HepG2 (cell line): ENCODE results near the gene ZNF653. TPM values are rescaled to one million over a fixed set of nuclear protein-coding genes. Genes with fewer than 3 reads are reported as not detected.

Experiments
- GATAD2A ChIP-seq: IDR thresholded peaks from 2 replicates; pipeline ENCODE4 v1.6.1; 2016
- HMG20B ChIP-seq: conservative IDR thresholded peaks from 2 replicates; pipeline ENCODE4 v1.6.1; 2016; ENCODE audit warnings: missing genetic modification reagents, missing compliant biosample characterization
- MLLT10 ChIP-seq: sonication (generic); formaldehyde crosslinking; IDR thresholded peaks from 2 replicates; pipeline ENCODE4 v1.4.0; 2020; ENCODE audit warnings: missing genetic modification reagents
- RBM39 ChIP-seq: fragments of 200-400 bp; formaldehyde crosslinking; IDR thresholded peaks from one replicate; pipeline ENCODE4 v1.6.1; 2018; ENCODE audit warnings: antibody characterized with exemption, mild to moderate bottlenecking, low read depth, low read length; ENCODE audit not compliant: poor library complexity, severe bottlenecking
- SALL2 ChIP-seq: sonication (generic); formaldehyde crosslinking; IDR thresholded peaks from 2 replicates; pipeline ENCODE4 v1.8.1; 2023; ENCODE audit warnings: mild to moderate bottlenecking, missing genetic modification reagents, inconsistent platforms
- SMARCC2 ChIP-seq: fragments of 450-650 bp; IDR thresholded peaks from 2 replicates; pipeline ENCODE4 v1.6.1; 2017; ENCODE audit warnings: antibody characterized with exemption, mild to moderate bottlenecking
- SOX5 ChIP-seq: IDR thresholded peaks from 2 replicates; pipeline ENCODE4 v1.6.1; 2016; ENCODE audit warnings: borderline replicate concordance
- SOX6 ChIP-seq, 2 experiments: fragments of 450-650 bp in 1 of 2; sonication (generic) in 1 of 2; formaldehyde crosslinking in 1 of 2; IDR thresholded peaks; 2 replicates each; pipeline versions ENCODE4 v1.4.0 to v1.6.1; 2017 to 2020; ENCODE audit warnings: antibody characterized with exemption in 1 of 2, mild to moderate bottlenecking in 1 of 2, missing genetic modification reagents in 1 of 2
- STAT6 ChIP-seq: sonication (generic); formaldehyde crosslinking; IDR thresholded peaks from 2 replicates; pipeline ENCODE4 v1.4.0; 2020; ENCODE audit warnings: missing genetic modification reagents, mild to moderate bottlenecking, borderline replicate concordance
- U2AF1 ChIP-seq: fragments of 200-400 bp; formaldehyde crosslinking; optimal IDR thresholded peaks from 2 replicates; pipeline ENCODE3; 2017; ENCODE audit warnings: mild to moderate bottlenecking, low read depth, low read length
- ZBTB38 ChIP-seq: sonication (generic); formaldehyde crosslinking; IDR thresholded peaks from 2 replicates; pipeline ENCODE4 v1.5.1; 2020; ENCODE audit warnings: mild to moderate bottlenecking, missing genetic modification reagents
- ZHX1 ChIP-seq: sonication (generic); formaldehyde crosslinking; IDR thresholded peaks from 2 replicates; pipeline ENCODE4 v1.8.1; 2022; ENCODE audit warnings: low read depth, mild to moderate bottlenecking, missing genetic modification reagents
- ZMAT3 ChIP-seq: sonication (generic); formaldehyde crosslinking; conservative IDR thresholded peaks from 2 replicates; pipeline ENCODE4 v1.7.0; 2021; ENCODE audit warnings: missing genetic modification reagents
- ZNF225 ChIP-seq: sonication (generic); formaldehyde crosslinking; IDR thresholded peaks from 2 replicates; pipeline ENCODE4 v1.4.0; 2020; ENCODE audit warnings: mild to moderate bottlenecking, missing genetic modification reagents
- ZNF251 ChIP-seq: sonication (generic); formaldehyde crosslinking; IDR thresholded peaks from 2 replicates; pipeline ENCODE4 v1.9.0; 2021; ENCODE audit warnings: mild to moderate bottlenecking, missing genetic modification reagents
- ZNF263 ChIP-seq: sonication (generic); formaldehyde crosslinking; IDR thresholded peaks from 2 replicates; pipeline ENCODE4 v1.4.0; 2020; ENCODE audit warnings: missing genetic modification reagents
- ZNF446 ChIP-seq: sonication (generic); formaldehyde crosslinking; IDR thresholded peaks from 2 replicates; pipeline ENCODE4 v1.5.0; 2020; ENCODE audit warnings: mild to moderate bottlenecking, missing genetic modification reagents
- ZNF674 ChIP-seq: sonication (generic); formaldehyde crosslinking; IDR thresholded peaks from 2 replicates; pipeline ENCODE4 v1.5.0; 2020; ENCODE audit warnings: low read depth, mild to moderate bottlenecking, missing genetic modification reagents
- ZNF766 ChIP-seq: sonication (generic); formaldehyde crosslinking; IDR thresholded peaks from 2 replicates; pipeline ENCODE4 v1.5.0; 2020; ENCODE audit warnings: missing genetic modification reagents, borderline replicate concordance
- ZSCAN5A ChIP-seq: sonication (generic); formaldehyde crosslinking; IDR thresholded peaks from 2 replicates; pipeline ENCODE4 v1.8.0; 2022; ENCODE audit warnings: mild to moderate bottlenecking, missing genetic modification reagents, borderline replicate concordance
- polyA plus RNA-seq, 8 experiments: library from polyadenylated mRNA; depleted of rRNA in 3 of 8; stranded (reverse) in 7 of 8; unstranded in 1 of 8; fragments of >200 nt; fragmentation: Illumina TruSeq in 4 of 8; extraction: Trizol in 4 of 8; gene quantifications; 2 replicates each; pipeline versions ENCODE4 v1.2.1 to v1.2.3, GENCODE V29; 2011 to 2016; ENCODE audit warnings: low read depth in 4 of 8, missing spikeins in 1 of 8, mixed read lengths in 1 of 8; ENCODE audit not compliant: insufficient read depth in 1 of 8
- total RNA-seq, 5 experiments: library from RNA; depleted of rRNA; stranded (reverse); fragments of >200 nt; fragmentation: Illumina TruSeq; extraction: Trizol; gene quantifications; 2 replicates each; pipeline ENCODE4 v1.2.3, GENCODE V29; 2016; ENCODE audit warnings: low read depth in 1 of 5
- TF ChIP-seq, protein P1 (sequence below): sonication (generic); formaldehyde crosslinking; IDR thresholded peaks from 2 replicates; pipeline ENCODE4 v1.4.0; 2020; ENCODE audit warnings: mild to moderate bottlenecking, missing genetic modification reagents
- TF ChIP-seq, protein P2 (sequence below): sonication (generic); formaldehyde crosslinking; IDR thresholded peaks from 2 replicates; pipeline ENCODE4 v1.4.0; 2020; ENCODE audit warnings: missing genetic modification reagents

Gene ZNF653
- total and polyA plus RNA-seq, 2 of the 13 experiments (the other 11 are each of a cell fraction or from before 2014, with no cell fraction given), result 4.7 to 7.1 TPM

GRCh38 chr19:11530432-11530831 lies 24.8 kb upstream of the ZNF653 start (continued):
- TF ChIP-seq ZHX1, result no peak
- no peak for TF ChIP-seq HMG20B
- 0 out of 2 replicates have a peak, but pooled peaks have one; percentile 44 for TF ChIP-seq SALL2 (CRISPR knock-in tag)
- no peak for TF ChIP-seq STAT6
- TF ChIP-seq ZNF446 (CRISPR knock-in tag), result no peak
- no peak for TF ChIP-seq U2AF1
- TF ChIP-seq RBM39, result no peak
- TF ChIP-seq ZSCAN5A (CRISPR knock-in tag), result no peak
- TF ChIP-seq ZMAT3 (CRISPR knock-in tag), result no peak
- peak; percentile 63 for TF ChIP-seq GATAD2A (CRISPR knock-in tag)
- TF ChIP-seq SOX6 (IDR thresholded peaks at IDR 0.05), result no peak
- TF ChIP-seq SOX6 (CRISPR knock-in tag; IDR thresholded peaks at IDR 0.05), result no peak; the same call in 1 of the 2 replicates
- TF ChIP-seq ZNF674 (CRISPR knock-in tag), result no peak
- peak; percentile 87 for TF ChIP-seq ZNF263 (CRISPR knock-in tag)
- peak; percentile 47; the same call in 1 of the 2 replicates for TF ChIP-seq SOX5 (CRISPR knock-in tag)
- peak; percentile 47; the same call in 1 of the 2 replicates for TF ChIP-seq ZBTB38 (CRISPR knock-in tag)
- no peak for TF ChIP-seq ZNF225 (CRISPR knock-in tag)
- 0 out of 2 replicates have a peak, but pooled peaks have one; percentile 42 for TF ChIP-seq ZNF251 (CRISPR knock-in tag)
- TF ChIP-seq, protein P1, sequence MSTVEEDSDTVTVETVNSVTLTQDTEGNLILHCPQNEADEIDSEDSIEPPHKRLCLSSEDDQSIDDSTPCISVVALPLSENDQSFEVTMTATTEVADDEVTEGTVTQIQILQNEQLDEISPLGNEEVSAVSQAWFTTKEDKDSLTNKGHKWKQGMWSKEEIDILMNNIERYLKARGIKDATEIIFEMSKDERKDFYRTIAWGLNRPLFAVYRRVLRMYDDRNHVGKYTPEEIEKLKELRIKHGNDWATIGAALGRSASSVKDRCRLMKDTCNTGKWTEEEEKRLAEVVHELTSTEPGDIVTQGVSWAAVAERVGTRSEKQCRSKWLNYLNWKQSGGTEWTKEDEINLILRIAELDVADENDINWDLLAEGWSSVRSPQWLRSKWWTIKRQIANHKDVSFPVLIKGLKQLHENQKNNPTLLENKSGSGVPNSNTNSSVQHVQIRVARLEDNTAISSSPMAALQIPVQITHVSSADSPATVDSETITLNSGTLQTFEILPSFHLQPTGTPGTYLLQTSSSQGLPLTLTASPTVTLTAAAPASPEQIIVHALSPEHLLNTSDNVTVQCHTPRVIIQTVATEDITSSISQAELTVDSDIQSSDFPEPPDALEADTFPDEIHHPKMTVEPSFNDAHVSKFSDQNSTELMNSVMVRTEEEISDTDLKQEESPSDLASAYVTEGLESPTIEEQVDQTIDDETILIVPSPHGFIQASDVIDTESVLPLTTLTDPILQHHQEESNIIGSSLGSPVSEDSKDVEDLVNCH (CRISPR knock-in tag), result no peak
- 0 out of 2 replicates have a peak, but pooled peaks have one; percentile 91 for TF ChIP-seq ZNF766 (CRISPR knock-in tag)
- TF ChIP-seq MLLT10 (CRISPR knock-in tag), result no peak
- no peak for TF ChIP-seq SMARCC2
- TF ChIP-seq, protein P2, sequence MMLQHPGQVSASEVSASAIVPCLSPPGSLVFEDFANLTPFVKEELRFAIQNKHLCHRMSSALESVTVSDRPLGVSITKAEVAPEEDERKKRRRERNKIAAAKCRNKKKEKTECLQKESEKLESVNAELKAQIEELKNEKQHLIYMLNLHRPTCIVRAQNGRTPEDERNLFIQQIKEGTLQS, result no peak
